IMR-90 (cell line): Measurements from ENCODE around the gene RBKS. TPM values are rescaled to one million over a fixed set of nuclear protein-coding genes. Genes with fewer than 3 reads are reported as not detected.

Source experiments
- ATAC-seq: fragments of 200-7000 bp; cut with Tn5 transposase; 2 replicates; pipeline ENCODE4 v1.9.1; 2020; ENCODE audit warnings: low read depth, mild to moderate bottlenecking, moderate library complexity
- BruUV-seq: library from RNA; stranded (reverse); fragments of 400-500 nt; replicated peaks from 2 replicates; lab custom pipeline; 2021; lab: Mats Ljungman, UMichigan
- CTCF ChIA-PET: fragments of 300-600 bp; formaldehyde crosslinking; extraction: SDS; loops from one replicate; lab custom pipeline; 2021; ENCODE audit warnings: antibody characterized with exemption; lab: Yijun Ruan, JAX
- POLR2A ChIA-PET: fragments of 300-600 bp; sonication (Branson Sonifier 250); formaldehyde crosslinking; loops from one replicate; lab custom pipeline; 2022; ENCODE audit warnings: antibody characterized with exemption; ENCODE audit not compliant: unreplicated experiment; lab: Charles Lee
- DNase-seq: peaks from one replicate; pipeline ENCODE4 v3.0.0; 2013
- H2AFZ ChIP-seq: replicated peaks from 2 replicates; pipeline ENCODE3; 2013; ENCODE audit warnings: low read length, mild to moderate bottlenecking; ENCODE audit not compliant: poor library complexity
- H2AK5ac ChIP-seq: 2 replicates; pipeline ENCODE4 v1.6.1; 2013; ENCODE audit warnings: low read depth, low read length, inconsistent platforms
- H2AK9ac ChIP-seq: replicated peaks from 2 replicates; pipeline ENCODE3; 2013; ENCODE audit warnings: mild to moderate bottlenecking, low read depth, low read length, moderate library complexity; ENCODE audit not compliant: poor library complexity
- H2BK120ac ChIP-seq: 2 replicates; pipeline ENCODE4 v1.6.1; 2013; ENCODE audit warnings: low read depth, low read length, inconsistent platforms
- H2BK15ac ChIP-seq: 3 replicates; pipeline ENCODE4 v1.6.1; 2013; ENCODE audit warnings: low read depth, low read length, inconsistent platforms
- H2BK20ac ChIP-seq: 2 replicates; pipeline ENCODE4 v1.6.1; 2013; ENCODE audit warnings: low read depth, mild to moderate bottlenecking, inconsistent platforms, low read length, moderate library complexity
- H2BK5ac ChIP-seq: 2 replicates; pipeline ENCODE4 v1.6.1; 2013; ENCODE audit warnings: mild to moderate bottlenecking, low read depth, low read length, inconsistent platforms; ENCODE audit not compliant: poor library complexity, severe bottlenecking
- H3K14ac ChIP-seq: replicated peaks from 2 replicates; pipeline ENCODE4 v1.6.1; 2013; ENCODE audit warnings: low read depth, low read length, inconsistent platforms
- H3K18ac ChIP-seq: 2 replicates; pipeline ENCODE4 v1.6.1; 2013; ENCODE audit warnings: low read depth, low read length, control low read depth
- H3K23ac ChIP-seq: 2 replicates; pipeline ENCODE4 v1.6.1; 2013; ENCODE audit warnings: low read depth, low read length, inconsistent platforms
- H3K27ac ChIP-seq: 2 replicates; pipeline ENCODE4 v1.5.1; 2013; ENCODE audit warnings: mild to moderate bottlenecking, control low read depth, low read length; ENCODE audit not compliant: insufficient read depth
- H3K27me3 ChIP-seq: 2 replicates; pipeline ENCODE4 v1.6.1; 2013; ENCODE audit warnings: low read length; ENCODE audit not compliant: control insufficient read depth, insufficient read depth
- H3K36me3 ChIP-seq: 2 replicates; pipeline ENCODE4 v1.6.1; 2013; ENCODE audit warnings: low read length, mixed read lengths; ENCODE audit not compliant: control insufficient read depth, insufficient read depth
- H3K4ac ChIP-seq: 2 replicates; pipeline ENCODE4 v1.6.1; 2013; ENCODE audit warnings: low read depth, low read length, inconsistent platforms
- H3K4me1 ChIP-seq: 2 replicates; pipeline ENCODE4 v1.6.1; 2013; ENCODE audit warnings: low read length, mixed read lengths; ENCODE audit not compliant: control insufficient read depth, insufficient read depth
- H3K4me2 ChIP-seq: 2 replicates; pipeline ENCODE4 v1.6.1; 2013; ENCODE audit warnings: low read depth, mild to moderate bottlenecking, control low read depth, low read length, moderate library complexity
- H3K4me3 ChIP-seq: 2 replicates; pipeline ENCODE4 v1.5.1; 2013; ENCODE audit warnings: low read depth, mild to moderate bottlenecking, control low read depth, low read length, moderate library complexity; ENCODE audit not compliant: insufficient read depth
- H3K56ac ChIP-seq: 2 replicates; pipeline ENCODE4 v1.6.1; 2013; ENCODE audit warnings: low read length, inconsistent platforms; ENCODE audit not compliant: insufficient read depth; ENCODE audit errors: extremely low read depth
- H3K79me1 ChIP-seq, 2 experiments: 2 replicates each; pipeline ENCODE4 v1.6.1; 2013; ENCODE audit warnings: low read length in 2 of 2, inconsistent platforms in 1 of 2, low read depth in 1 of 2
- H3K9ac ChIP-seq: 2 replicates; pipeline ENCODE4 v1.6.1; 2013; ENCODE audit warnings: low read depth, low read length, control low read depth
- H3K9me1 ChIP-seq: 2 replicates; pipeline ENCODE4 v1.6.1; 2013; ENCODE audit warnings: low read length, inconsistent platforms; ENCODE audit not compliant: insufficient read depth
- H3K9me3 ChIP-seq: 2 replicates; pipeline ENCODE4 v1.6.1; 2013; ENCODE audit warnings: low read length; ENCODE audit not compliant: control insufficient read depth, insufficient read depth
- H4K20me1 ChIP-seq: 2 replicates; pipeline ENCODE4 v1.6.1; 2013; ENCODE audit warnings: low read length, inconsistent platforms; ENCODE audit not compliant: insufficient read depth
- H4K5ac ChIP-seq: 2 replicates; pipeline ENCODE4 v1.6.1; 2013; ENCODE audit warnings: mild to moderate bottlenecking, low read depth, low read length, control low read depth
- H4K8ac ChIP-seq, 2 experiments: 2 replicates each; pipeline ENCODE4 v1.6.1; 2013; ENCODE audit warnings: low read depth in 2 of 2, low read length in 2 of 2, control low read depth in 1 of 2, inconsistent platforms in 1 of 2
- H4K91ac ChIP-seq: 2 replicates; pipeline ENCODE4 v1.6.1; 2013; ENCODE audit warnings: low read depth, low read length, inconsistent platforms; ENCODE audit not compliant: insufficient read depth
- BHLHE40 ChIP-seq: fragments of 150-350 bp; IDR thresholded peaks from 2 replicates; pipeline ENCODE4 v1.6.1; 2016; ENCODE audit warnings: mild to moderate bottlenecking, low read depth, low read length
- CHD1 ChIP-seq: IDR thresholded peaks from 2 replicates; pipeline ENCODE4 v1.6.1; 2012; ENCODE audit warnings: low read depth, low read length, improper control_type of control experiment
- ELK1 ChIP-seq: fragments of 150-350 bp; IDR thresholded peaks from 2 replicates; pipeline ENCODE4 v1.6.1; 2016; ENCODE audit warnings: low read depth, mild to moderate bottlenecking, low read length, moderate library complexity, borderline replicate concordance
- FOS ChIP-seq: fragments of 150-350 bp; IDR thresholded peaks from 2 replicates; pipeline ENCODE4 v1.6.1; 2016; ENCODE audit warnings: low read depth, low read length
- MAFK ChIP-seq: IDR thresholded peaks from 2 replicates; pipeline ENCODE4 v1.6.1; 2012; ENCODE audit warnings: low read depth, low read length, improper control_type of control experiment
- MAZ ChIP-seq: IDR thresholded peaks from 2 replicates; pipeline ENCODE4 v1.6.1; 2012; ENCODE audit warnings: low read depth, mild to moderate bottlenecking, low read length, improper control_type of control experiment, moderate library complexity, borderline replicate concordance
- NFE2L2 ChIP-seq: fragments of 150-350 bp; IDR thresholded peaks from 2 replicates; pipeline ENCODE4 v1.6.1; 2016; ENCODE audit warnings: low read depth, mild to moderate bottlenecking, low read length
- RAD21 ChIP-seq: IDR thresholded peaks from 2 replicates; pipeline ENCODE4 v1.6.1; 2012; ENCODE audit warnings: low read length, improper control_type of control experiment
- RFX5 ChIP-seq: IDR thresholded peaks from 2 replicates; pipeline ENCODE4 v1.8.0; 2012; ENCODE audit warnings: low read depth, mild to moderate bottlenecking, low read length, moderate library complexity
- SMC3 ChIP-seq: fragments of 150-350 bp; IDR thresholded peaks from 2 replicates; pipeline ENCODE4 v1.6.1; 2016; ENCODE audit warnings: low read depth, mild to moderate bottlenecking, antibody characterized with exemption, low read length, moderate library complexity
- WGBS, 2 experiments: methylation state at CpG; one replicate each; pipeline versions ENCODE4 v1.1.5 to v1.1.7; 2013; ENCODE audit warnings: missing lambda C conversion rate in 2 of 2; ENCODE audit not compliant: insufficient read length in 1 of 2; ENCODE audit errors: extremely low coverage in 2 of 2; 5-methylcytosine and 5-hydroxymethylcytosine counted together
- dilution Hi-C: fragments of 300-500 bp; cut with HindIII; formaldehyde crosslinking; loops from one replicate; pipeline ENCODE4 v1.14.3; 2018; ENCODE audit warnings: low sequenced_read_pairs; ENCODE audit not compliant: unreplicated experiment
- in situ Hi-C: fragments of 300-500 bp; cut with MboI; formaldehyde crosslinking; loops from 3 replicates; pipeline ENCODE4 v1.14.3; 2019; ENCODE audit warnings: low sequenced_read_pairs, inconsistent platforms, mixed read lengths
- intact Hi-C: fragments of 100-400 bp; cut with micrococcal nuclease; formaldehyde crosslinking; loops from 2 replicates; pipeline ENCODE4 v1.10.0; 2022
- polyA plus RNA-seq, 3 experiments: library from polyadenylated mRNA; depleted of rRNA; stranded (reverse); fragments of >200 nt; gene quantifications; 2 replicates each; pipeline ENCODE4 v1.2.3, GENCODE V29; 2012; ENCODE audit warnings: low replicate concordance in 1 of 3
- total RNA-seq: library from RNA; depleted of rRNA; stranded (reverse); fragments of >200 nt; gene quantifications from 2 replicates; pipeline ENCODE4 v1.2.3, GENCODE V29; 2012

The RBKS gene
- total and polyA plus RNA-seq, 2 of the 4 experiments (the other 2 are of a cell fraction): 1.1 to 1.4 TPM

- H3K14ac ChIP-seq: no peak overlapping the region
- in situ Hi-C loops: no loop called here
- no peaks in the 10 kb centered on the region for H3K4me1 ChIP-seq
- no peak overlapping the region for H4K91ac ChIP-seq
- no peak for TF ChIP-seq MAZ
- no peak for TF ChIP-seq ELK1
- TF ChIP-seq SMC3: no peak
- TF ChIP-seq NFE2L2: no peak
- no peak for TF ChIP-seq RFX5
- no peak for TF ChIP-seq FOS
- no peak for TF ChIP-seq CHD1
- no peak for TF ChIP-seq MAFK
- no peak for TF ChIP-seq RAD21
- no peak for TF ChIP-seq BHLHE40
- H3K27me3 ChIP-seq: no peaks in the 10 kb centered on the region
- no peak overlapping the region for H3K4ac ChIP-seq
- no peak overlapping the region for H2AK5ac ChIP-seq
- H2BK20ac ChIP-seq: no peak overlapping the region
- H3K9me3 ChIP-seq: no peaks in the 10 kb centered on the region
- 0 out of 2 replicates have a peak, but pooled peaks cover 3% of the 10 kb centered on the region for H3K9me1 ChIP-seq
- no peak overlapping the region for H3K9ac ChIP-seq
- H2BK120ac ChIP-seq: no peak overlapping the region
- H3K18ac ChIP-seq: no peak overlapping the region
- no peak overlapping the region for H3K27ac ChIP-seq
- H4K20me1 ChIP-seq: no peaks in the 10 kb centered on the region
- WGBS, 2 experiments: no CpG with 5 or more reads among the region's 2 CpGs
- peaks cover 0 to 5% of the 10 kb centered on the region in 2 experiments; a peak in 1 of 4 replicates for H3K79me1 ChIP-seq
- dilution Hi-C loops: no loop called here
- no peak overlapping the region for H2AFZ ChIP-seq
- intact Hi-C loops: no loop called here
- ChIA-PET CTCF (interaction anchor here (1.2 kb wide), 1 partner anchor 12 kb away, joined by 4 read pairs; no protein-coding TSS in a partner anchor), POLR2A (no interaction called here)
- no peak overlapping the region for H2BK15ac ChIP-seq
- H2BK5ac ChIP-seq: no peak overlapping the region
- DNase-seq: no peak
- ATAC-seq: no peak
- no peak overlapping the region for H3K56ac ChIP-seq
- H2AK9ac ChIP-seq: no peak overlapping the region
- H3K36me3 ChIP-seq: peaks cover 2% of the 10 kb centered on the region; the same call in 1 of the 2 replicates
- no peak overlapping the region for H4K5ac ChIP-seq
- no peak overlapping the region for H4K8ac ChIP-seq
- no peak overlapping the region for H3K4me3 ChIP-seq
- no TSS peak for BruUV-seq
- H3K4me2 ChIP-seq: no peak overlapping the region
- no peak overlapping the region for H3K23ac ChIP-seq
Observed at GRCh38 chr2:27921424-27921823, 31.2 kb upstream of the RBKS start.
